Gastrocnemius medialis (tissue), 4 donors: ENCODE measurements around the gene DNAH5. TPM values are rescaled to one million over a fixed set of nuclear protein-coding genes. Genes with fewer than 3 reads are reported as not detected.

Source experiments
- ATAC-seq, 2 donors: fragments of 150-250 bp; one replicate each; pipeline ENCODE4 v1.9.1; 2016
- DNase-seq, 2 donors: peaks; one replicate each; pipeline ENCODE4 v3.0.0-alpha.2; 2019
- H3K27ac ChIP-seq, 4 donors: fragments of 200-600 bp; sonication (generic); 1 replicate in 1 of 4; 2 replicates in 3 of 4; pipeline ENCODE4 v1.5.1; 2016 to 2018; ENCODE audit warnings: mild to moderate bottlenecking in 2 of 4, moderate library complexity in 1 of 4
- H3K27me3 ChIP-seq, 3 donors: fragments of 200-600 bp; sonication (generic) in 2 of 3; 1 replicate in 1 of 3; 2 replicates in 2 of 3; pipeline versions ENCODE4 v1.5.1 to v1.6.0; 2016 to 2019; ENCODE audit warnings: mild to moderate bottlenecking in 1 of 3, moderate library complexity in 1 of 3
- H3K36me3 ChIP-seq, 2 donors: fragments of 200-600 bp; sonication (generic) in 1 of 2; one replicate each; pipeline ENCODE4 v1.5.1; 2017 to 2018
- H3K4me1 ChIP-seq, 2 donors: fragments of 200-600 bp; sonication (generic) in 1 of 2; one replicate each; pipeline ENCODE4 v1.5.1; 2016 to 2017; ENCODE audit warnings: mild to moderate bottlenecking in 2 of 2
- H3K4me3 ChIP-seq, 4 donors: fragments of 200-600 bp; sonication (generic) in 3 of 4; 1 replicate in 1 of 4; 2 replicates in 3 of 4; pipeline ENCODE4 v1.5.1; 2016 to 2019; ENCODE audit warnings: mild to moderate bottlenecking in 2 of 4
- H3K9me3 ChIP-seq, 3 donors: fragments of 200-600 bp; sonication (generic) in 2 of 3; 1 replicate in 1 of 3; 2 replicates in 2 of 3; pipeline ENCODE4 v1.5.1; 2016 to 2019
- CTCF ChIP-seq, 5 experiments: fragments of 450-650 bp in 3 of 5; fragments of 200-600 bp in 2 of 5; sonication (generic) in 2 of 5; IDR thresholded peaks in 4 of 5; conservative IDR thresholded peaks in 1 of 5; 1 replicate in 4 of 5; 2 replicates in 1 of 5; pipeline ENCODE4 v1.5.1; 2016 to 2019; ENCODE audit warnings: antibody characterized with exemption in 5 of 5, mild to moderate bottlenecking in 3 of 5, moderate library complexity in 3 of 5
- POLR2A ChIP-seq, 2 donors: fragments of 450-650 bp; IDR thresholded peaks; one replicate each; pipeline ENCODE4 v1.6.1; 2017; ENCODE audit warnings: antibody characterized with exemption in 2 of 2, mild to moderate bottlenecking in 2 of 2, moderate library complexity in 2 of 2
- in situ Hi-C, 4 donors: fragments of 200-750 bp; cut with MboI; loops; one replicate each; pipeline versions ENCODE4 v1.15.0 to v1.8.0; 2017; ENCODE audit warnings: low sequenced_read_pairs in 4 of 4
- intact Hi-C: fragments of 100-400 bp; cut with DNase I; formaldehyde crosslinking; loops from one replicate; pipeline ENCODE4 v1.15.1; 2023; ENCODE audit warnings: low total_unique reads
- total RNA-seq, 4 donors: library from RNA; depleted of rRNA; stranded (reverse); fragments of >200 nt; gene quantifications; one replicate each; pipeline versions ENCODE4 v1.1.0 to v1.2.3, GENCODE V29; 2016

Gene DNAH5
- total RNA-seq, 4 donors from 2014 or later = 0.02 to 1.0 (median 0.03) TPM; not detected in 1

- intact Hi-C loops (no loop called here), in situ Hi-C loops (no loop called here)
- TF ChIP-seq POLR2A (IDR thresholded peaks at IDR 0.05) = no peak
- no peak for TF ChIP-seq CTCF (IDR thresholded peaks at IDR 0.05 in 4 of 5, conservative IDR thresholded peaks at IDR 0.05 in 1 of 5)
- no peaks in the 10 kb centered on the region for H3K4me1 ChIP-seq
- H3K27me3 ChIP-seq = no peaks in the 10 kb centered on the region
- no peak for ATAC-seq
- no peak overlapping the region for H3K27ac ChIP-seq
- no peak overlapping the region for H3K4me3 ChIP-seq
- no peaks in the 10 kb centered on the region for H3K9me3 ChIP-seq
- no peak for DNase-seq
- no peaks in the 10 kb centered on the region for H3K36me3 ChIP-seq
Observed at GRCh38 chr5:13865312-13865711, 79.2 kb downstream of the DNAH5 start.

GRCh38 chr5:13860146-13860545 lies 84.3 kb downstream of the DNAH5 start:
- in situ Hi-C loops = no loop called here
- H3K4me3 ChIP-seq = no peak overlapping the region
- ATAC-seq = no peak
- no peaks in the 10 kb centered on the region for H3K27me3 ChIP-seq
- H3K4me1 ChIP-seq = no peaks in the 10 kb centered on the region
- intact Hi-C loops = no loop called here
- no peaks in the 10 kb centered on the region for H3K36me3 ChIP-seq
- no peaks in the 10 kb centered on the region for H3K9me3 ChIP-seq
- no peak overlapping the region for H3K27ac ChIP-seq
- TF ChIP-seq POLR2A (IDR thresholded peaks at IDR 0.05) (no peak), CTCF (IDR thresholded peaks at IDR 0.05 in 4 of 5, conservative IDR thresholded peaks at IDR 0.05 in 1 of 5) (no peak)
- DNase-seq = no peak

DNA sequence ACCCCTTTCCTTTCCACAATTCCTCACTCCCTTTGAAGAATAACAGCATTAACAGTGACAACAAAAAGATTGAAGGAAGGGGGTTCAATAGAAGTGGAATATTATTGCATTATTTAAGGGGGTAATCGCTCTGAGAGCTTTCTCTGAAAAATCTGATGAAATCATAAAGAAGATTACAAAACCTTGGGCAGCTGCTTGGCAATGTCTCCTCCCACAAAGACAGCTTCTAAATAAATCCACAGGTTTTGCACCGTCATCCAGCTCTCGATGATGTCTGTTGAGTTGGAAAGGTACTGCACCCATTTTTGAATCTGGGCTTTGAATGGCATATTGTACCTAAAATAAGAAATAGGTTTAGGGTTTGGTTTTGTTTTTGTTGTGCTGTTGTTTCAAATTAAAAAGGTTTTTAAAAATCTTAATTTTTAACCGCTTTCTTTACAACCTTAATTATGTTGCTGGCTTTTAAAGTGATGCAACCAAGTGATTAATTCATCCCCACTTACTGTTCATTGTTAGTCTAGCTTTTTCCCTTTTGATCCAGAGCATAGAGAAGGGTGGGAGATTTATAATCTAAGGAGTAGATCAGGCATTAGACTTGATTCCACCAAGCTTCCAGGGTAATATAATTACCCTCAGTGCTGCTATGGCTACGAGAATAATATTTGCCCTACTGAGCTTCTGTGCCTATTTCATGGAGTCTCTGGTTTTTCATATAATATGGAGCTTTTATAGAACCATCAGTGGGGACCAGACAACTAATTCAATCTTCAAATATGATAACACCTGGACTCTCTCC lies 85.0 kb downstream of the DNAH5 start:
- no peaks in the 10 kb centered on the region for H3K4me1 ChIP-seq
- H3K27ac ChIP-seq = no peak overlapping the region
- intact Hi-C loops = no loop called here
- H3K36me3 ChIP-seq = no peaks in the 10 kb centered on the region
- no peak overlapping the region for H3K4me3 ChIP-seq
- no peak for ATAC-seq
- no peak for DNase-seq
- in situ Hi-C loops = no loop called here
- no peaks in the 10 kb centered on the region for H3K9me3 ChIP-seq
- H3K27me3 ChIP-seq = no peaks in the 10 kb centered on the region
- TF ChIP-seq POLR2A (IDR thresholded peaks at IDR 0.05) = no peak
- TF ChIP-seq CTCF (IDR thresholded peaks at IDR 0.05 in 4 of 5, conservative IDR thresholded peaks at IDR 0.05 in 1 of 5) = no peak

GRCh38 chr5:13843175-13843846 lies 101.2 kb downstream of the DNAH5 start:
- H3K4me3 ChIP-seq = no peak overlapping the region
- in situ Hi-C loops = no loop called here
- ATAC-seq (no peak), DNase-seq (no peak)
- no peak for TF ChIP-seq CTCF (IDR thresholded peaks at IDR 0.05 in 4 of 5, conservative IDR thresholded peaks at IDR 0.05 in 1 of 5)
- no peak for TF ChIP-seq POLR2A (IDR thresholded peaks at IDR 0.05)
- H3K27ac ChIP-seq = no peak overlapping the region
- H3K4me1 ChIP-seq = no peaks in the 10 kb centered on the region
- H3K27me3 ChIP-seq = no peaks in the 10 kb centered on the region
- H3K9me3 ChIP-seq = no peaks in the 10 kb centered on the region
- H3K36me3 ChIP-seq = no peaks in the 10 kb centered on the region
- intact Hi-C loops = no loop called here
